GM12878 (cell line): ENCODE measurements around the gene AGPAT2. TPM values are rescaled to one million over a fixed set of nuclear protein-coding genes. Genes with fewer than 3 reads are reported as not detected.

Experiments
- BACH1 ChIP-seq: fragments of 450-650 bp; IDR thresholded peaks from 2 replicates; pipeline ENCODE4 v1.6.1; 2017; ENCODE audit warnings: mild to moderate bottlenecking, borderline replicate concordance
- BMI1 ChIP-seq: fragments of 450-650 bp; IDR thresholded peaks from 2 replicates; pipeline ENCODE4 v1.6.1; 2016; ENCODE audit warnings: mild to moderate bottlenecking, moderate library complexity, borderline replicate concordance
- POLR2A ChIP-seq: IDR thresholded peaks from 2 replicates; pipeline ENCODE4 v1.6.1; 2011; ENCODE audit warnings: low read depth, mild to moderate bottlenecking, low read length
- RAD51 ChIP-seq: fragments of 450-650 bp; IDR thresholded peaks from 2 replicates; pipeline ENCODE4 v1.6.1; 2016; ENCODE audit warnings: moderate library complexity, mild to moderate bottlenecking, inconsistent platforms
- RBBP5 ChIP-seq: fragments of 200-600 bp; sonication (generic); conservative IDR thresholded peaks from 2 replicates; pipeline ENCODE4 v1.6.1; 2016
- SUZ12 ChIP-seq: fragments of 200-600 bp; sonication (generic); IDR thresholded peaks from one replicate; pipeline ENCODE4 v1.6.1; 2018; ENCODE audit warnings: antibody characterized with exemption, mild to moderate bottlenecking; ENCODE audit not compliant: unreplicated experiment
- polyA plus RNA-seq, 11 experiments: library from polyadenylated mRNA; depleted of rRNA in 4 of 11; unstranded in 6 of 11; stranded (reverse) in 5 of 11; fragments of >200 nt; fragmentation: Nextera tagmentation in 4 of 11; fragmentation: Illumina TruSeq in 1 of 11; extraction: Ambion mirVana in 4 of 11; extraction: Trizol in 1 of 11; gene quantifications; 1 replicate in 1 of 11; 2 replicates in 10 of 11; pipeline versions ENCODE4 v1.2.1 to v1.2.3, GENCODE V29; 2011 to 2016; ENCODE audit warnings: inconsistent platforms in 2 of 11, missing spikeins in 2 of 11, low read depth in 1 of 11
- total RNA-seq, 4 experiments: library from RNA; depleted of rRNA in 3 of 4; stranded (reverse); fragments of >200 nt in 3 of 4; fragmentation: Illumina TruSeq in 1 of 4; extraction: Trizol in 1 of 4; gene quantifications; 2 replicates each; pipeline versions ENCODE4 v1.2.1 to v1.2.3, GENCODE V29; 2013 to 2021
- TF ChIP-seq, protein P1 (sequence below): fragments of 450-650 bp; formaldehyde crosslinking; IDR thresholded peaks from 2 replicates; pipeline ENCODE4 v1.5.0; 2022; ENCODE audit warnings: mild to moderate bottlenecking, missing genetic modification characterization
- TF ChIP-seq, protein P2 (sequence below): fragments of 150-350 bp; IDR thresholded peaks from 2 replicates; pipeline ENCODE4 v1.6.1; 2016; ENCODE audit warnings: low read depth, low read length

The AGPAT2 gene
- total and polyA plus RNA-seq, 10 of the 15 experiments (the other 5 are each of a cell fraction or from before 2014, with no cell fraction given): 0.10 to 28.5 (median 18.2) TPM

DNA sequence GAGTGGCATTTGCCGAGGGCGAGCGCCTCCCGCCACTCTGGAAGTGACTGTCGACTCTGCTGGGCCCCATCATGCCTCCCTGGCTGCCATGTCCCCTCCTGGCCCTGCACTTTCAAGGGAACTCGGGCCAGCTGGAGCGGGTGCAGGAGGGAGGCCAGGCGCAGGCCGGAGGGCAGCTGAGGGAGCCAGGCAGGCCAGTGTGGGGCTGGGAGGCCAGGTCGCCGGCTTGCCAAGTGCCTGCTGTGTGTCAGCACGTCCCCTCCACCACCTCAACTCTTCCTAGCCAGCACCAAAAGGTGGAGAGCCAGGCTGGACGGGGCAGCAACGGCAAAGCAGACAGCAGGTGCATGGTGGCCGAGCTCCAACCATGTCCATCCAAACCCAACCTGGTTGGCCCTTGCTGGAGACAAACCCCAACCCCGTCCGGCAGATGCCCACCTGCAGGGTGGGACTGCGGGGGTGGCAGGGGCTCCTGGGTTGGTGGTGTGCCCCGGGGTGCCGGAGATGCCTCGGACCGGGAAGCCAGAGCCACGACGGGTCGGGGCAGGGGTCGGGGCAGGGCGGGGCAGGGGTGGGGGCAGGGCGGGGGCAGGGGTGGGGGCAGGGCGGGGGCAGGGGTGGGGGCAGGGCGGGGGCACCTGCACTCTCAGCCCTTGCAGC, 61.1 kb downstream of the AGPAT2 start (continued):
- TF ChIP-seq, protein P1, sequence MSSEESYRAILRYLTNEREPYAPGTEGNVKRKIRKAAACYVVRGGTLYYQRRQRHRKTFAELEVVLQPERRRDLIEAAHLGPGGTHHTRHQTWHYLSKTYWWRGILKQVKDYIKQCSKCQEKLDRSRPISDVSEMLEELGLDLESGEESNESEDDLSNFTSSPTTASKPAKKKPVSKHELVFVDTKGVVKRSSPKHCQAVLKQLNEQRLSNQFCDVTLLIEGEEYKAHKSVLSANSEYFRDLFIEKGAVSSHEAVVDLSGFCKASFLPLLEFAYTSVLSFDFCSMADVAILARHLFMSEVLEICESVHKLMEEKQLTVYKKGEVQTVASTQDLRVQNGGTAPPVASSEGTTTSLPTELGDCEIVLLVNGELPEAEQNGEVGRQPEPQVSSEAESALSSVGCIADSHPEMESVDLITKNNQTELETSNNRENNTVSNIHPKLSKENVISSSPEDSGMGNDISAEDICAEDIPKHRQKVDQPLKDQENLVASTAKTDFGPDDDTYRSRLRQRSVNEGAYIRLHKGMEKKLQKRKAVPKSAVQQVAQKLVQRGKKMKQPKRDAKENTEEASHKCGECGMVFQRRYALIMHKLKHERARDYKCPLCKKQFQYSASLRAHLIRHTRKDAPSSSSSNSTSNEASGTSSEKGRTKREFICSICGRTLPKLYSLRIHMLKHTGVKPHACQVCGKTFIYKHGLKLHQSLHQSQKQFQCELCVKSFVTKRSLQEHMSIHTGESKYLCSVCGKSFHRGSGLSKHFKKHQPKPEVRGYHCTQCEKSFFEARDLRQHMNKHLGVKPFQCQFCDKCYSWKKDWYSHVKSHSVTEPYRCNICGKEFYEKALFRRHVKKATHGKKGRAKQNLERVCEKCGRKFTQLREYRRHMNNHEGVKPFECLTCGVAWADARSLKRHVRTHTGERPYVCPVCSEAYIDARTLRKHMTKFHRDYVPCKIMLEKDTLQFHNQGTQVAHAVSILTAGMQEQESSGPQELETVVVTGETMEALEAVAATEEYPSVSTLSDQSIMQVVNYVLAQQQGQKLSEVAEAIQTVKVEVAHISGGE: no peak
- no peak for TF ChIP-seq BACH1
- no peak for TF ChIP-seq POLR2A
- TF ChIP-seq BMI1: no peak
- no peak for TF ChIP-seq RBBP5
- TF ChIP-seq RAD51: no peak
- TF ChIP-seq, protein P2, sequence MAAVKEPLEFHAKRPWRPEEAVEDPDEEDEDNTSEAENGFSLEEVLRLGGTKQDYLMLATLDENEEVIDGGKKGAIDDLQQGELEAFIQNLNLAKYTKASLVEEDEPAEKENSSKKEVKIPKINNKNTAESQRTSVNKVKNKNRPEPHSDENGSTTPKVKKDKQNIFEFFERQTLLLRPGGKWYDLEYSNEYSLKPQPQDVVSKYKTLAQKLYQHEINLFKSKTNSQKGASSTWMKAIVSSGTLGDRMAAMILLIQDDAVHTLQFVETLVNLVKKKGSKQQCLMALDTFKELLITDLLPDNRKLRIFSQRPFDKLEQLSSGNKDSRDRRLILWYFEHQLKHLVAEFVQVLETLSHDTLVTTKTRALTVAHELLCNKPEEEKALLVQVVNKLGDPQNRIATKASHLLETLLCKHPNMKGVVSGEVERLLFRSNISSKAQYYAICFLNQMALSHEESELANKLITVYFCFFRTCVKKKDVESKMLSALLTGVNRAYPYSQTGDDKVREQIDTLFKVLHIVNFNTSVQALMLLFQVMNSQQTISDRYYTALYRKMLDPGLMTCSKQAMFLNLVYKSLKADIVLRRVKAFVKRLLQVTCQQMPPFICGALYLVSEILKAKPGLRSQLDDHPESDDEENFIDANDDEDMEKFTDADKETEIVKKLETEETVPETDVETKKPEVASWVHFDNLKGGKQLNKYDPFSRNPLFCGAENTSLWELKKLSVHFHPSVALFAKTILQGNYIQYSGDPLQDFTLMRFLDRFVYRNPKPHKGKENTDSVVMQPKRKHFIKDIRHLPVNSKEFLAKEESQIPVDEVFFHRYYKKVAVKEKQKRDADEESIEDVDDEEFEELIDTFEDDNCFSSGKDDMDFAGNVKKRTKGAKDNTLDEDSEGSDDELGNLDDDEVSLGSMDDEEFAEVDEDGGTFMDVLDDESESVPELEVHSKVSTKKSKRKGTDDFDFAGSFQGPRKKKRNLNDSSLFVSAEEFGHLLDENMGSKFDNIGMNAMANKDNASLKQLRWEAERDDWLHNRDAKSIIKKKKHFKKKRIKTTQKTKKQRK: no peak
- no peak for TF ChIP-seq SUZ12
